Retinal pigment epithelial cell (primary cell): ENCODE results near the gene PACC1.

Experiments
- DNase-seq: peaks from one replicate; pipeline ENCODE4 v3.0.0-alpha.2; 2010; ENCODE audit warnings: low read depth
- H3K4me3 ChIP-seq: 2 replicates; pipeline ENCODE4 v1.5.1; 2011; ENCODE audit warnings: mild to moderate bottlenecking, low read length, control low read depth, moderate library complexity
- CTCF ChIP-seq: conservative IDR thresholded peaks from 2 replicates; pipeline ENCODE4 v1.5.1; 2011; ENCODE audit warnings: low read depth, low read length, control low read depth, inconsistent platforms

Gene PACC1

GRCh38 chr1:212451416-212452322 lies 37.0 kb upstream of the PACC1 start:
- DNase-seq = no peak
- no peak for TF ChIP-seq CTCF
- no peak overlapping the region for H3K4me3 ChIP-seq

DNA sequence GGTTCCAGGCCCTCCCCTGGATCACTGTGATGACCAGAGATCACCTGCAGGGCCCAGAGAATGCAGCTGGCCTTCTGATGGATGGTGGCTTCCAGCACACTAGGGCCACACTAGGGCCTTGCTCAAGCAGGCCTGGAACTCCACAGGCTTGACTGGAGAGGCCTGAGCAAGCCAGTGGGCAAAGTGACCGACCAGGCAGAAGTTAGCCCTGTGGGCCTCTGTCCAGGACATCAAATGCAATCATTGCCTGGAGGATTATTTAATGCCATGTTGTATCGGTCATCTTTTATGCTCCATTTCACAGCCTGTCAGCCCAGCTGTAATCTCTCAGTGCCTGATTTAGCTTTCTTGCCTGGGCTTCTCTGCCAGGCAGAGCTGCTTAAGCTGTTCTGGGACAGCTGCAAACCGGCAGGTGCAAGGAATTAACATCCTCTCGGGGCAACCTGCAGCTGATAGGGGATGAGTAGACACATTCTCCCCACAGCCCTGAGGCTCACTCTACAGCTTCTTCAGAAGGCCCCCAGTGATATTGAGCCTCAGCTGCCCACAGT lies 35.7 kb upstream of the PACC1 start:
- H3K4me3 ChIP-seq = no peak overlapping the region
- no peak for TF ChIP-seq CTCF
- no peak for DNase-seq

GRCh38 chr1:212447478-212447877 lies 32.8 kb upstream of the PACC1 start:
- no peak for TF ChIP-seq CTCF
- no peak overlapping the region for H3K4me3 ChIP-seq
- no peak for DNase-seq

DNA sequence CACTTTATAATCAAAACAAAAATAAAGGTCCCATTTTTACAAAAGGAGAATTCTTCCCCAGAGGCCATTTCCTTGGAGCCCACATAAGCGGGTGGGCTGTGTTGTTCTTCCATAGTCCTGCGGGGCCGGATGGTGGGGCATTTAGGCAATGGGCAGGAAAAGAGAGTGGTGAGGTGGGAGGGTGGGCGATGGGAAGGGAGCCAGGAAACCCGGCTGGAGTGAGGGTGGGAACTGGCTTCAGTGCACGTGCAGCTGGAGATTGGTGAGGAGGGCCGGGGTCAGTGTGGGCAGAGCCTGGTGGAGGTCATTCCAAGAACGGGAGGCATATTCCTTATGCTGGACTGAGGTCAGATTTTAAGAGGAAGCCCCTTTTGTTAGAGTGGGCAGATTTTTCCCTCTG lies 31.6 kb upstream of the PACC1 start:
- no peak overlapping the region for H3K4me3 ChIP-seq
- TF ChIP-seq CTCF = no peak
- DNase-seq = no peak

DNA sequence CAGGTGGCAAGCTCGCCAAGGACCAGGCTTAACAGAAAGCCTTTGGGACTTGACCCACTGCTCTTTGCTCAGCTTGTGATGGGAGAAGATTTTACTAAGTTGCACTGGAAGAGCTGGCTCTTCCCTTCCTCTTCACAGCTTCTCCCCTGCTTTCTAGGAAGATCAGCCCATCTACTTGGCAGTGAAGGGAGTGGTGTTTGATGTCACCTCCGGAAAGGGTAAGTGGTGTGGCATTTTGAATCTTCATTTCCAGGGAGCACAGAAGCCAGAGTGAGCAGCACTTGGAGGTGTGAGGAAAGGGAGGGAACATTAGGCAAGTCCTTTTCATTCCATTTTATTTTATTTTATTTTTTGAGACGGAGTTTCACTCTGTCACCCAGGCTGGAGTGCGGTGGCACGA lies 27.7 kb upstream of the PACC1 start:
- H3K4me3 ChIP-seq = no peak overlapping the region
- DNase-seq = no peak
- no peak for TF ChIP-seq CTCF

DNA sequence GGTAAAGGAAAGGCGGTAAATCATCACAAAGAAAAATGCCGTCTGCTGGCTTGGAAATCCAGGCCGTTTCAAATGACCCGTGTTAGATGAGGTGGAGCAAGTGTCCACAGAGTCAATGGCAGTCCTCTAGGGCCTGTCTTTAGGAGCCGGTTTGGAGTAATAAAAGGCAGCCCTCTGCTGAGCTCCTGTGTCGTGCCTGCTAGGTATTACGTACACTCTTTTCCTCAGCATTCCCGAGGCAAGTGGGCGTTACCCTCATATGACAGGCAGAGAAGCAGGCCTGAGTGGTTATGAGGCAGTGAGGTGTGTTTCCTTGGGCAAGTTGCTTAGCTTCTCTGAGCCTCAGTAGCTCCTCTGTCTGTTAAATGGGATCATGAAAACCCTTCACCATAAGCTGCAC lies 25.7 kb upstream of the PACC1 start:
- H3K4me3 ChIP-seq = no peak overlapping the region
- no peak for TF ChIP-seq CTCF
- DNase-seq = no peak

DNA sequence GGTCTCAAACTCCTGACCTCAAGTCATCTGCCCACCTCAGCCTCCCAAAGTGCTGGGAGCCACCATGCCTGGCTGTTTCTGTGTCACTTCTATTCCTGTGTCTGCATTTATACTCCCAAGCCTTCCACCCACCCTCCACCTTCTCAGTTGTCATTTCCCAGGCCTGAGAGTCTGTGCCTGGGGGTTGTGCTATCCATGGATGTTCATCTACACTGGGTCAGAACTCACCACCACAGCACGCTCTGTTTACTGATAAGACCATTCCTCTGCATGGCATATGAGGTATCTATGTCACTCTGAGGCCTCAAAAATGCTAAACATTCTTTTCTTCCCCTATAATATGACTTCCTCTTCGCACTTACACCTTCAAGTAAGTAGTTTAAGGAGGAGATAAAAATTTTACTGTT lies 24.1 kb upstream of the PACC1 start:
- DNase-seq = no peak
- TF ChIP-seq CTCF = no peak
- H3K4me3 ChIP-seq = no peak overlapping the region
